SK-N-SH treated with all-trans-retinoic acid at 6 μM for 48 hours (cell line): ENCODE data around the gene TMTC2.

Source experiments
- ATAC-seq: fragments of 200-7000 bp; cut with Tn5 transposase; 3 replicates; pipeline ENCODE4 v1.9.1; 2020; ENCODE audit warnings: mild to moderate bottlenecking, moderate library complexity
- ARNTL ChIP-seq: fragments of 450-650 bp; formaldehyde crosslinking; IDR thresholded peaks from 2 replicates; pipeline ENCODE4 v1.5.0; 2020; ENCODE audit warnings: low read depth, mild to moderate bottlenecking, moderate library complexity, borderline replicate concordance
- BACH2 ChIP-seq: fragments of 250-450 bp; sonication (Bioruptor Pico); IDR thresholded peaks from 2 replicates; pipeline ENCODE4 v1.9.0; 2021; ENCODE audit warnings: mild to moderate bottlenecking, borderline replicate concordance
- CREB5 ChIP-seq: fragments of 250-450 bp; sonication (Bioruptor Pico); IDR thresholded peaks from 2 replicates; pipeline ENCODE4 v1.5.1; 2020; ENCODE audit warnings: low read depth, mild to moderate bottlenecking, moderate library complexity
- CSDC2 ChIP-seq: fragments of 250-450 bp; sonication (Bioruptor Pico); IDR thresholded peaks from 2 replicates; pipeline ENCODE4 v1.5.0; 2020; ENCODE audit warnings: mild to moderate bottlenecking, moderate library complexity
- ESRRG ChIP-seq: fragments of 250-450 bp; sonication (Bioruptor Pico); IDR thresholded peaks from 2 replicates; pipeline ENCODE4 v1.6.1; 2021; ENCODE audit warnings: mild to moderate bottlenecking
- GLIS3 ChIP-seq: fragments of 250-450 bp; sonication (Bioruptor Pico); IDR thresholded peaks from 2 replicates; pipeline ENCODE4 v1.5.0; 2020; ENCODE audit warnings: mild to moderate bottlenecking, moderate library complexity
- ISL1 ChIP-seq: fragments of 250-450 bp; sonication (Bioruptor Pico); IDR thresholded peaks from 2 replicates; pipeline ENCODE4 v2.1.2; 2022; ENCODE audit warnings: mild to moderate bottlenecking, moderate library complexity
- OSR1 ChIP-seq: fragments of 250-450 bp; sonication (Bioruptor Pico); IDR thresholded peaks from 2 replicates; pipeline ENCODE4 v1.8.0; 2022; ENCODE audit warnings: moderate library complexity, mild to moderate bottlenecking, inconsistent platforms
- PATZ1 ChIP-seq: fragments of 250-450 bp; sonication (Bioruptor Pico); IDR thresholded peaks from 2 replicates; pipeline ENCODE4 v1.8.0; 2020; ENCODE audit warnings: mild to moderate bottlenecking, moderate library complexity, borderline replicate concordance
- POU6F1 ChIP-seq: fragments of 250-450 bp; sonication (Bioruptor Pico); IDR thresholded peaks from 2 replicates; pipeline ENCODE4 v1.8.0; 2021; ENCODE audit warnings: low read depth, mild to moderate bottlenecking, moderate library complexity, borderline replicate concordance
- RARB ChIP-seq: fragments of 250-450 bp; sonication (Bioruptor Pico); IDR thresholded peaks from 2 replicates; pipeline ENCODE4 v1.8.0; 2021; ENCODE audit warnings: mild to moderate bottlenecking, moderate library complexity
- SNAI2 ChIP-seq: fragments of 250-450 bp; sonication (Bioruptor Pico); IDR thresholded peaks from 2 replicates; pipeline ENCODE4 v1.5.0; 2020; ENCODE audit warnings: mild to moderate bottlenecking, moderate library complexity
- TCF4 ChIP-seq: fragments of 250-450 bp; sonication (Bioruptor Pico); IDR thresholded peaks from 2 replicates; pipeline ENCODE4 v1.8.0; 2021; ENCODE audit warnings: mild to moderate bottlenecking, moderate library complexity, borderline replicate concordance
- TOX ChIP-seq: fragments of 250-450 bp; sonication (Bioruptor Pico); IDR thresholded peaks from 2 replicates; pipeline ENCODE4 v1.8.0; 2021; ENCODE audit warnings: mild to moderate bottlenecking, moderate library complexity, borderline replicate concordance
- TSHZ2 ChIP-seq: fragments of 250-450 bp; sonication (Bioruptor Pico); IDR thresholded peaks from 2 replicates; pipeline ENCODE4 v1.5.0; 2020; ENCODE audit warnings: mild to moderate bottlenecking, moderate library complexity
- ZC3H10 ChIP-seq: fragments of 250-450 bp; sonication (Bioruptor Pico); IDR thresholded peaks from 2 replicates; pipeline ENCODE4 v1.5.1; 2021; ENCODE audit warnings: mild to moderate bottlenecking, moderate library complexity
- ZFP3 ChIP-seq: fragments of 250-450 bp; sonication (Bioruptor Pico); IDR thresholded peaks from 2 replicates; pipeline ENCODE4 v1.5.0; 2020; ENCODE audit warnings: mild to moderate bottlenecking, moderate library complexity
- ZNF565 ChIP-seq: fragments of 450-650 bp; formaldehyde crosslinking; conservative IDR thresholded peaks from 2 replicates; pipeline ENCODE4 v1.5.0; 2020; ENCODE audit warnings: low read depth, mild to moderate bottlenecking, moderate library complexity
- ZNF70 ChIP-seq: fragments of 450-650 bp; formaldehyde crosslinking; IDR thresholded peaks from 2 replicates; pipeline ENCODE4 v1.5.0; 2020; ENCODE audit warnings: mild to moderate bottlenecking, moderate library complexity

Gene TMTC2

GRCh38 chr12:82797480-82797879 is 110.8 kb downstream of the TMTC2 start:
- TF ChIP-seq ZNF565 (CRISPR knock-in tag), result no peak
- no peak for TF ChIP-seq SNAI2
- TF ChIP-seq PATZ1 (CRISPR knock-in tag), result no peak
- no peak for TF ChIP-seq ZFP3
- no peak for TF ChIP-seq ESRRG
- TF ChIP-seq ZNF70, result no peak
- TF ChIP-seq CSDC2 (CRISPR knock-in tag), result no peak
- no peak for TF ChIP-seq RARB (CRISPR knock-in tag)
- no peak for TF ChIP-seq BACH2 (CRISPR knock-in tag)
- 0 out of 2 replicates have a peak, but pooled peaks have one; percentile 45 for TF ChIP-seq TSHZ2
- no peak for TF ChIP-seq ARNTL (CRISPR knock-in tag)
- TF ChIP-seq TCF4 (CRISPR knock-in tag), result peak; percentile 55; the same call in 1 of the 2 replicates
- TF ChIP-seq ISL1 (CRISPR knock-in tag), result peak; percentile 90
- TF ChIP-seq TOX (CRISPR knock-in tag), result no peak
- TF ChIP-seq ZC3H10 (CRISPR knock-in tag), result no peak
- no peak for TF ChIP-seq POU6F1 (CRISPR knock-in tag)
- no peak for TF ChIP-seq GLIS3
- no peak for TF ChIP-seq OSR1 (CRISPR knock-in tag)
- TF ChIP-seq CREB5 (CRISPR knock-in tag), result 0 out of 2 replicates have a peak, but pooled peaks have one; percentile 24
- peak; percentile 48; the same call in 2 of the 3 replicates for ATAC-seq

GRCh38 chr12:82800185-82800584 is 113.5 kb downstream of the TMTC2 start:
- peak; percentile 69; the same call in 1 of the 2 replicates for TF ChIP-seq TCF4 (CRISPR knock-in tag)
- TF ChIP-seq PATZ1 (CRISPR knock-in tag), result no peak
- ATAC-seq, result no peak; the same call in 2 of the 3 replicates

GRCh38 chr12:82801951-82802610 is 115.4 kb downstream of the TMTC2 start:
- ATAC-seq, result no peak
- TF ChIP-seq CSDC2 (CRISPR knock-in tag) (no peak), ZNF565 (CRISPR knock-in tag) (no peak), PATZ1 (CRISPR knock-in tag) (no peak), ZFP3 (no peak), ESRRG (no peak), POU6F1 (CRISPR knock-in tag) (no peak)
- TF ChIP-seq, all 23 proteins: peak for 0
